ENCODE results near the gene GOLGA6A. TPM values are rescaled to one million over a fixed set of nuclear protein-coding genes. Genes with fewer than 3 reads are reported as not detected.

GOLGA6A gene
- total and polyA plus RNA-seq, 2 donors (not counting 1 experiment from before 2014, with no cell fraction given): 0.31 to 1.0 TPM

DNA sequence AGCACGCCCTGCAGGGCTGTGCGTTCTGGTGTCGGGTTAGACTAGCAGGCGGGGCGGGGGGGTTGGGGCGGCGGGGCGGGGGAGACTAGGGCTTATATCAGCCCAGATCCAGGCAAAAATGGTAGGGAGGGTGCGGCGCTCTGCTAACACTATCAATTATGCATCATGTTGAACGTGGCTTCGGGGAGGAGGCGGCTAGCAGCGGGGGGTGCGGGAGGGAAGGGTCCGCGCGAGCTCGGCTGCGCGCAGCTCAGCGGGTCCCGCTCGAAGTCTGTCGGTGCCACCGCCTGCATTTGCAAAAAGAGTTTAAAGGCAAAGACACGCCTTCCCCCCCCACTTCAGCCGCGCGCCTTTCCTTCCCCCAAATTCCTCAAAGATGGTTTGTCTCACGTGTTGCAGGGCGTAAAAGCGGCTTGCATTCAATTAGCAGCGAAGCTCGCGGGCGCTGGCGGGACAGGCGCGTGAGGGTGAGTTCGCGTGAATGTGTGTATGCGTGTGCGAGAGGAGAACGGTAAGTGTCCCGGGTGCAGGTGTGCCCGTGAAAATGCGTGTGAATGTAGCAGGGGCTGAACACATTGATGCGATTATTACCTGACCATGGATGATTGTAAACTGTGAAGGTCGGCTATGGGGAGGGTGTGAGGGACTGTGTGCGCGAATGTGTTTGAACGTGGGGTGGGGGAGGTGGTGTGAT lies 48.0 kb upstream of the GOLGA6A start, which contains the start of gene ISLR2:
TSS of gene ISLR2 (plus strand) at position 432 of the 694 bp plus-strand sequence. CDS start 2,169 bp downstream, outside the sequence.
- Mint-ChIP-seq H3K4me3 (peak within 1 kb of the TSS; percentile 78), H3K27ac (peak within 1 kb of the TSS; percentile 71), H3K4me1 (peaks cover 51% of the 10 kb centered on the region), H3K9me3 (ENCODE audit: insufficient read depth) (no peaks in the 10 kb centered on the region), H3K27me3 (peaks cover 63% of the 10 kb centered on the region)
- Histone ChIP-seq H2AFZ (ENCODE audit: insufficient read depth, low read depth, low read length, poor library complexity, severe bottlenecking) (no peak within 1 kb of the TSS), H3K36me3 (replicated peaks in 1 of 2; ENCODE audit: control extremely low read depth in 1 of 2, control insufficient read depth in 1 of 2, extremely low read depth in 1 of 2, insufficient read depth in 2 of 2, low read length in 1 of 2) (no peaks in the 10 kb centered on the region), H3K27me3 (replicated peaks in 1 of 4; ENCODE audit: control extremely low read depth in 1 of 4, control insufficient read depth in 3 of 4, insufficient read depth in 4 of 4, low read length in 3 of 4) (peaks cover 0 to 87% (median 55%) of the 10 kb centered on the region in 4 experiments), H3K9me3 (ENCODE audit: control extremely low read depth in 1 of 3, control insufficient read depth in 2 of 3, insufficient read depth in 1 of 3, low read length in 2 of 3) (peaks cover 0 to 74% (median 12%) of the 10 kb centered on the region in 3 donors), H4K20me1 (ENCODE audit: control insufficient read depth, insufficient read depth, low read length, poor library complexity, severe bottlenecking) (no peaks in the 10 kb centered on the region), H3K79me2 (ENCODE audit: control insufficient read depth, insufficient read depth, low read length) (no peaks in the 10 kb centered on the region), H3K4me3 (ENCODE audit: control extremely low read depth in 1 of 5, extremely low read depth in 1 of 5, insufficient read depth in 1 of 5, low read depth in 2 of 5, low read length in 4 of 5) (no peak within 1 kb of the TSS), H3K9ac (ENCODE audit: low read length) (no peak within 1 kb of the TSS), H3K27ac (ENCODE audit: low read length in 2 of 2) (no peak within 1 kb of the TSS), H3K4me1 (ENCODE audit: control insufficient read depth in 2 of 2, insufficient read depth in 2 of 2, low read length in 2 of 2) (peaks cover 66 to 67% of the 10 kb centered on the region in 2 donors), H3K4me2 (replicated peaks; ENCODE audit: low read depth, low read length, poor library complexity, severe bottlenecking) (peak within 1 kb of the TSS; percentile 79)
- 7% methylated on average over 35 of the region's 53 CpGs for WGBS (ENCODE audit: insufficient coverage)
- ATAC-seq (ENCODE audit: low read depth) (no peak), DNase-seq (peak; percentile 55)
- POLR2A ChIA-PET: no interaction called here
- TF ChIP-seq CTCF (IDR thresholded peaks at IDR 0.05) (no peak), EZH2 (IDR thresholded peaks at IDR 0.05; ENCODE audit: borderline replicate concordance, insufficient read depth, low read depth, low read length, poor library complexity, severe bottlenecking) (no peak)
- CTCF ChIA-PET: no interaction called here
- intact Hi-C loops (cut with micrococcal nuclease): no loop called here

GRCh38 chr15:74129586-74130154 lies 47.3 kb upstream of the GOLGA6A start:
- peaks cover 57% of the 10 kb centered on the region for H3K27me3 Mint-ChIP-seq
- no peak overlapping the region for H3K9ac ChIP-seq (ENCODE audit: low read length)
- H3K4me3 ChIP-seq (ENCODE audit: control extremely low read depth in 1 of 5, extremely low read depth in 1 of 5, insufficient read depth in 1 of 5, low read depth in 2 of 5, low read length in 4 of 5): no peak overlapping the region
- no peaks in the 10 kb centered on the region for H3K36me3 ChIP-seq (replicated peaks in 1 of 2; ENCODE audit: control extremely low read depth in 1 of 2, control insufficient read depth in 1 of 2, extremely low read depth in 1 of 2, insufficient read depth in 2 of 2, low read length in 1 of 2)
- POLR2A ChIA-PET: no interaction called here
- H3K79me2 ChIP-seq (ENCODE audit: control insufficient read depth, insufficient read depth, low read length): no peaks in the 10 kb centered on the region
- peaks cover 46% of the 10 kb centered on the region for H3K4me1 Mint-ChIP-seq
- H4K20me1 ChIP-seq (ENCODE audit: control insufficient read depth, insufficient read depth, low read length, poor library complexity, severe bottlenecking): no peaks in the 10 kb centered on the region
- H3K27ac ChIP-seq (ENCODE audit: low read length in 2 of 2): no peak overlapping the region
- H3K9me3 ChIP-seq (ENCODE audit: control extremely low read depth in 1 of 3, control insufficient read depth in 2 of 3, insufficient read depth in 1 of 3, low read length in 2 of 3): peaks cover 0 to 68% (median 12%) of the 10 kb centered on the region in 3 donors
- H3K27ac Mint-ChIP-seq: peak overlapping the region; percentile 56
- no peaks in the 10 kb centered on the region for H3K9me3 Mint-ChIP-seq (ENCODE audit: insufficient read depth)
- 8% methylated on average over 37 of the region's 40 CpGs for WGBS (ENCODE audit: insufficient coverage)
- H3K4me3 Mint-ChIP-seq: peak overlapping the region; percentile 78
- no peak overlapping the region for H2AFZ ChIP-seq (ENCODE audit: insufficient read depth, low read depth, low read length, poor library complexity, severe bottlenecking)
- H3K4me1 ChIP-seq (ENCODE audit: control insufficient read depth in 2 of 2, insufficient read depth in 2 of 2, low read length in 2 of 2): peaks cover 64 to 66% of the 10 kb centered on the region in 2 donors
- intact Hi-C loops (cut with micrococcal nuclease): no loop called here
- TF ChIP-seq CTCF (IDR thresholded peaks at IDR 0.05) (no peak), EZH2 (IDR thresholded peaks at IDR 0.05; ENCODE audit: borderline replicate concordance, insufficient read depth, low read depth, low read length, poor library complexity, severe bottlenecking) (peak; percentile 88)
- peak overlapping the region; percentile 79 for H3K4me2 ChIP-seq (replicated peaks; ENCODE audit: low read depth, low read length, poor library complexity, severe bottlenecking)
- CTCF ChIA-PET: interaction anchor here (1.4 kb wide), 1 partner anchor 14 kb away, joined by 4 read pairs; no protein-coding TSS in a partner anchor
- DNase-seq (peak; percentile 61), ATAC-seq (ENCODE audit: low read depth) (no peak)
- peaks cover 0 to 81% (median 49%) of the 10 kb centered on the region in 4 experiments for H3K27me3 ChIP-seq (replicated peaks in 1 of 4; ENCODE audit: control extremely low read depth in 1 of 4, control insufficient read depth in 3 of 4, insufficient read depth in 4 of 4, low read length in 3 of 4)

All from B cell (primary cell).